GM12875 (cell line): Measurements from ENCODE around the gene TINAGL1.

ENCODE experiments used
- H3K4me3 ChIP-seq: one replicate; pipeline ENCODE4 v1.5.1; 2011; ENCODE audit warnings: low read depth, low read length, control low read depth
- CTCF ChIP-seq: IDR thresholded peaks from 2 replicates; pipeline ENCODE4 v1.5.1; 2011; ENCODE audit warnings: low read depth, mild to moderate bottlenecking, control low read depth, inconsistent platforms, low read length, moderate library complexity, borderline replicate concordance; ENCODE audit not compliant: insufficient read depth

The TINAGL1 gene

GRCh38 chr1:31552489-31552888 is 23.8 kb upstream of the TINAGL1 start:
- TF ChIP-seq CTCF: no peak
- no peak overlapping the region for H3K4me3 ChIP-seq

GRCh38 chr1:31556481-31557006 is 19.8 kb upstream of the TINAGL1 start:
- no peak for TF ChIP-seq CTCF

GRCh38 chr1:31559715-31560114 is 16.6 kb upstream of the TINAGL1 start:
- no peak for TF ChIP-seq CTCF
- H3K4me3 ChIP-seq: no peak overlapping the region

More at GRCh38 chr1:31556481-31557006, 19.8 kb upstream of the TINAGL1 start:
- H3K4me3 ChIP-seq: no peak overlapping the region

- no peak overlapping the region for H3K4me3 ChIP-seq
- no peak for TF ChIP-seq CTCF
Measured at GRCh38 chr1:31560394-31560793, 15.9 kb upstream of the TINAGL1 start.

- no peak for TF ChIP-seq CTCF
- no peak overlapping the region for H3K4me3 ChIP-seq
Measured at GRCh38 chr1:31562707-31563360, 13.5 kb upstream of the TINAGL1 start.

GRCh38 chr1:31564606-31564989 is 11.7 kb upstream of the TINAGL1 start:
- no peak overlapping the region for H3K4me3 ChIP-seq
- TF ChIP-seq CTCF: no peak

GRCh38 chr1:31567956-31568570 is 8.3 kb upstream of the TINAGL1 start:
- H3K4me3 ChIP-seq: no peak overlapping the region

More at GRCh38 chr1:31567956-31568570, 8.3 kb upstream of the TINAGL1 start:
- no peak for TF ChIP-seq CTCF
